Measurements from ENCODE around the gene CD53. TPM values are rescaled to one million over a fixed set of nuclear protein-coding genes. Genes with fewer than 3 reads are reported as not detected.
"Not testable (repeated sequence)": the region's sequence is repeated elsewhere in the genome, so short reads cannot be mapped to it uniquely, and the experiment has no call there.

Gene CD53
- total RNA-seq (2014; rRNA removed; shearing (Covaris generic)): 0.15 and 0.30 TPM in 2 replicates

- no peak for DNase-seq (ENCODE audit: low read depth)
Observed at GRCh38 chr1:110872745-110873720, at the start of gene CD53. Gene CD53 (plus strand): TSS chr1:110873148. CDS start chr1:110891409, 18,261 bp downstream.

GRCh38 chr1:110824192-110824591 lies 48.8 kb upstream of the CD53 start:
- no peak for DNase-seq (ENCODE audit: low read depth)

- peak; percentile 30 for DNase-seq (ENCODE audit: low read depth)
Observed at GRCh38 chr1:110829955-110830553, 42.9 kb upstream of the CD53 start.

GRCh38 chr1:110833779-110834178 lies 39.2 kb upstream of the CD53 start:
- DNase-seq (ENCODE audit: low read depth): not testable (repeated sequence)

GRCh38 chr1:110846861-110847260 lies 26.1 kb upstream of the CD53 start:
- no peak for DNase-seq (ENCODE audit: low read depth)

- no peak for DNase-seq (ENCODE audit: low read depth)
Observed at GRCh38 chr1:110850145-110850544, 22.8 kb upstream of the CD53 start.

- no peak for DNase-seq (ENCODE audit: low read depth)
Observed at GRCh38 chr1:110850627-110851026, 22.3 kb upstream of the CD53 start.

GRCh38 chr1:110853135-110853534 lies 19.8 kb upstream of the CD53 start:
- DNase-seq (ENCODE audit: low read depth): no peak

GRCh38 chr1:110856410-110856809 lies 16.5 kb upstream of the CD53 start:
- no peak for DNase-seq (ENCODE audit: low read depth)

- DNase-seq (ENCODE audit: low read depth): no peak
Observed at GRCh38 chr1:110857964-110858948, 14.7 kb upstream of the CD53 start.

- DNase-seq (ENCODE audit: low read depth): no peak
Observed at GRCh38 chr1:110859062-110859461, 13.9 kb upstream of the CD53 start.

GRCh38 chr1:110860174-110860573 lies 12.8 kb upstream of the CD53 start:
- no peak for DNase-seq (ENCODE audit: low read depth)

GRCh38 chr1:110860620-110861019 lies 12.3 kb upstream of the CD53 start:
- DNase-seq (ENCODE audit: low read depth): not testable (repeated sequence)

GRCh38 chr1:110861942-110862341 lies 11.0 kb upstream of the CD53 start:
- DNase-seq (ENCODE audit: low read depth): not testable (repeated sequence)

- DNase-seq (ENCODE audit: low read depth): no peak
Observed at GRCh38 chr1:110864287-110864686, 8.7 kb upstream of the CD53 start.

- no peak for DNase-seq (ENCODE audit: low read depth)
Observed at GRCh38 chr1:110870721-110871388, 2.1 kb upstream of the CD53 start.

GRCh38 chr1:110872366-110872744 lies 593 bp upstream of the CD53 start:
- DNase-seq (ENCODE audit: low read depth): no peak

GRCh38 chr1:110873856-110874255 lies 908 bp downstream of the CD53 start:
- DNase-seq (ENCODE audit: low read depth): no peak

- DNase-seq (ENCODE audit: low read depth): no peak
Observed at GRCh38 chr1:110874324-110875215, 1.6 kb downstream of the CD53 start.

GRCh38 chr1:110875216-110875731 lies 2.3 kb downstream of the CD53 start:
- no peak for DNase-seq (ENCODE audit: low read depth)
